Heart left ventricle (tissue), 13 donors: ENCODE data around the gene PIPOX.
"Not testable (repeated sequence)": the region's sequence is repeated elsewhere in the genome, so short reads cannot be mapped to it uniquely, and the experiment has no call there.

Experiments used
- POLR2A ChIP-seq, 2 donors: fragments of 450-650 bp; IDR thresholded peaks; one replicate each; pipeline ENCODE4 v1.6.1; 2017; ENCODE audit warnings: antibody characterized with exemption in 2 of 2, mild to moderate bottlenecking in 2 of 2, moderate library complexity in 2 of 2
- TF ChIP-seq, protein P1 (sequence below), 12 donors: fragments of 200-600 bp; sonication (generic) in 4 of 12; IDR thresholded peaks; one replicate each; pipeline versions ENCODE4 v1.5.0 to v1.8.0; 2018 to 2022; ENCODE audit warnings: antibody characterized with exemption in 12 of 12, mild to moderate bottlenecking in 5 of 12
- donor health status: ischemic (EF 13 %, LVEDD 7.1; RV severe dilation, severe dysfunction).
- donor health status: DM: no; HTN: yes; CAD: no.
- donor health status: DM: no; HTN: no; CAD: no.
- donor health status: ischemic (EF 25% LVEDD 6.9; RV normal size, moderate dysfunction).
- donor health status: ischemic (EF 25% LVEDD 5.7; RV mildly dilated, moderate dysfunction).
- donor health status: ischemic (EF 35%, LVEDD 5.7; RV mildly dilated, moderate dysfunction).
- donor health status: nonischemic (EF 11% LVEDD 7.7; RV severe dilation, severe dysfunction).
- donor health status: DM: yes; HTN: yes; CAD: no.
- donor health status: PGD.
- donor health status: ischemic (EF 29% LVEDD 5.4; RV normal size, mild dysfunction).
- donor health status: nonischemic (EF 23%, LVEDD 6.1; RV moderate dilation, normal function).

DNA sequence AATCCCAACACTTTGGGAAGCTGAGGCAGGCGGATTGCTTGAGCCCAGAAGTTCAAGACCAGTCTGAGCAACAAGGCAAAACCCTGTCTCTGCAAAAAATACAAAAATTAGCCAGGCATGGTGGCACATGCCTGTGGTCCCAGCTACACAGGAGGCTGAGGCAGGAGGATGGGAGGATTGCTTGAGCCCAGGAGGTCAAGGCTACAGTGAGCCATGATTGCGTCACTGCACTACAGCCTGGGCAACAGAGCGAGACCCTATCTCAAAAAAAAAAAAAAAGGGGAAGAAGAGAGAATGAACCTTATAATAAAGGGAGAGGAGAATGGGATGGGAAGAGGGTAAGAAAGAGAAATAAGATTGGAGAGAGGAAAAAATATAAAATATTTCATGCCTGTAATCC is 45.8 kb downstream of the PIPOX start:
- TF ChIP-seq, protein P1, sequence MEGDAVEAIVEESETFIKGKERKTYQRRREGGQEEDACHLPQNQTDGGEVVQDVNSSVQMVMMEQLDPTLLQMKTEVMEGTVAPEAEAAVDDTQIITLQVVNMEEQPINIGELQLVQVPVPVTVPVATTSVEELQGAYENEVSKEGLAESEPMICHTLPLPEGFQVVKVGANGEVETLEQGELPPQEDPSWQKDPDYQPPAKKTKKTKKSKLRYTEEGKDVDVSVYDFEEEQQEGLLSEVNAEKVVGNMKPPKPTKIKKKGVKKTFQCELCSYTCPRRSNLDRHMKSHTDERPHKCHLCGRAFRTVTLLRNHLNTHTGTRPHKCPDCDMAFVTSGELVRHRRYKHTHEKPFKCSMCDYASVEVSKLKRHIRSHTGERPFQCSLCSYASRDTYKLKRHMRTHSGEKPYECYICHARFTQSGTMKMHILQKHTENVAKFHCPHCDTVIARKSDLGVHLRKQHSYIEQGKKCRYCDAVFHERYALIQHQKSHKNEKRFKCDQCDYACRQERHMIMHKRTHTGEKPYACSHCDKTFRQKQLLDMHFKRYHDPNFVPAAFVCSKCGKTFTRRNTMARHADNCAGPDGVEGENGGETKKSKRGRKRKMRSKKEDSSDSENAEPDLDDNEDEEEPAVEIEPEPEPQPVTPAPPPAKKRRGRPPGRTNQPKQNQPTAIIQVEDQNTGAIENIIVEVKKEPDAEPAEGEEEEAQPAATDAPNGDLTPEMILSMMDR (IDR thresholded peaks at IDR 0.05), result not testable (repeated sequence)
- not testable (repeated sequence) for TF ChIP-seq POLR2A (IDR thresholded peaks at IDR 0.05)
